Measurements from ENCODE around the gene FRK. TPM values are rescaled to one million over a fixed set of nuclear protein-coding genes. Genes with fewer than 3 reads are reported as not detected.

FRK gene
- polyA plus RNA-seq, 2 of the 4 experiments (the other 2 are of a cell fraction), result 2.2 to 8.9 TPM

- ATAC-seq (no peak), DNase-seq (ENCODE audit: low read depth in 1 of 2, low spot score in 1 of 2) (no peak), FAIRE-seq (no peak)
- Histone ChIP-seq H3K4me2 (no peak overlapping the region), H3K4me1 (peaks cover 8% of the 10 kb centered on the region; the same call in 2 of the 3 replicates), H3K9me3 (no peaks in the 10 kb centered on the region), H3K27ac (no peak overlapping the region), H3K4me3 (no peak overlapping the region)
- POLR2A ChIA-PET, result no interaction called here
- WGBS (ENCODE audit: missing lambda C conversion rate), result 76% methylated on average over 3 of the region's 3 CpGs
- CTCF ChIA-PET, result interaction anchor here (2.0 kb wide), 1 partner anchor 93 kb away, joined by 6 read pairs; no protein-coding TSS in a partner anchor
- no peak for TF ChIP-seq MYC (IDR thresholded peaks at IDR 0.05; ENCODE audit: borderline replicate concordance, low read length)
- TF ChIP-seq EHMT2 (IDR thresholded peaks at IDR 0.05; ENCODE audit: low read depth), result no peak
- no peak for TF ChIP-seq GATA3 (IDR thresholded peaks at IDR 0.05; ENCODE audit: borderline replicate concordance)
- TF ChIP-seq HEYL (CRISPR knock-in tag; IDR thresholded peaks at IDR 0.05), result no peak
- TF ChIP-seq JUNB (IDR thresholded peaks at IDR 0.05), result no peak
- no peak for TF ChIP-seq BCL3 (IDR thresholded peaks at IDR 0.05)
- no peak for TF ChIP-seq ZNF302 (CRISPR knock-in tag; IDR thresholded peaks at IDR 0.05)
- no peak for TF ChIP-seq SREBF2 (IDR thresholded peaks at IDR 0.05)
- TF ChIP-seq EHF (CRISPR knock-in tag; IDR thresholded peaks at IDR 0.05), result no peak
- TF ChIP-seq PBX3 (IDR thresholded peaks at IDR 0.05), result no peak
- TF ChIP-seq TP53 (CRISPR knock-in tag; IDR thresholded peaks at IDR 0.05), result no peak
- TF ChIP-seq NR3C1 (IDR thresholded peaks at IDR 0.05), result no peak
- TF ChIP-seq ZFP36 (IDR thresholded peaks at IDR 0.05; ENCODE audit: borderline replicate concordance, partially characterized antibody), result no peak
- TF ChIP-seq JUN (IDR thresholded peaks at IDR 0.05), result no peak
- no peak for TF ChIP-seq POLR2A (IDR thresholded peaks at IDR 0.05; ENCODE audit: low read length)
- no peak for TF ChIP-seq POLR2AphosphoS2 (conservative IDR thresholded peaks at IDR 0.05; ENCODE audit: low read length)
- TF ChIP-seq FOSL2 (IDR thresholded peaks at IDR 0.05), result no peak
- no peak for TF ChIP-seq FOSL2 (CRISPR knock-in tag; IDR thresholded peaks at IDR 0.05)
- TF ChIP-seq HOXA7 (CRISPR knock-in tag; IDR thresholded peaks at IDR 0.05), result no peak
- no peak for TF ChIP-seq RNF2 (IDR thresholded peaks at IDR 0.05; ENCODE audit: borderline replicate concordance, low read depth)
- no peak for TF ChIP-seq EP300 (IDR thresholded peaks at IDR 0.05)
These were observed 57.0 kb downstream of the FRK start for GRCh38 chr6:116003668-116004067.

GRCh38 chr6:116002756-116003155 is 57.9 kb downstream of the FRK start:
- ChIA-PET CTCF (interaction anchor here (1.0 kb wide), 1 partner anchor 9 kb away, joined by 4 read pairs; no protein-coding TSS in a partner anchor), POLR2A (no interaction called here)
- ATAC-seq (no peak), DNase-seq (ENCODE audit: low read depth in 1 of 2, low spot score in 1 of 2) (no peak), FAIRE-seq (no peak)
- no peaks in the 10 kb centered on the region for H3K4me1 ChIP-seq
- 95% methylated on average over 5 of the region's 5 CpGs for WGBS (ENCODE audit: missing lambda C conversion rate)
- H3K9me3 ChIP-seq, result no peaks in the 10 kb centered on the region
- H3K4me3 ChIP-seq, result no peak overlapping the region
- no peak for TF ChIP-seq MAFK (IDR thresholded peaks at IDR 0.05; ENCODE audit: partially characterized antibody)
- no peak for TF ChIP-seq ESRRA (IDR thresholded peaks at IDR 0.05; ENCODE audit: borderline replicate concordance, low read length)
- no peak overlapping the region for H3K4me2 ChIP-seq
- H3K27ac ChIP-seq, result no peak overlapping the region

- Histone ChIP-seq H3K4me3 (no peak overlapping the region), H3K27ac (no peak overlapping the region), H3K4me2 (no peak overlapping the region), H3K4me1 (no peaks in the 10 kb centered on the region), H3K9me3 (no peaks in the 10 kb centered on the region)
- TF ChIP-seq TP53 (CRISPR knock-in tag; IDR thresholded peaks at IDR 0.05) (no peak), BHLHE40 (IDR thresholded peaks at IDR 0.05; ENCODE audit: low read depth, low read length) (no peak), ZSCAN20 (CRISPR knock-in tag; IDR thresholded peaks at IDR 0.05) (no peak), E2F6 (IDR thresholded peaks at IDR 0.05; ENCODE audit: borderline replicate concordance, low read depth) (no peak), HOXB13 (CRISPR knock-in tag; IDR thresholded peaks at IDR 0.05; ENCODE audit: low read depth) (no peak), RNF2 (IDR thresholded peaks at IDR 0.05; ENCODE audit: borderline replicate concordance, low read depth) (no peak)
- 94% methylated on average over 3 of the region's 3 CpGs for WGBS (ENCODE audit: missing lambda C conversion rate)
- ChIA-PET POLR2A (no interaction called here), CTCF (interaction anchor here (0.6 to 1.5 kb wide), 3 partner anchors 14 to 26 kb away, joined by 3 to 4 read pairs (median 3); no protein-coding TSS in a partner anchor)
- FAIRE-seq (no peak), DNase-seq (ENCODE audit: low read depth in 1 of 2, low spot score in 1 of 2) (no peak), ATAC-seq (no peak)
These were observed 61.5 kb downstream of the FRK start for GRCh38 chr6:115999235-115999634.
